Keratinocyte (primary cell): ENCODE results near the gene AANAT.

Source experiments
- CTCF ChIP-seq, 3 experiments: IDR thresholded peaks in 1 of 3; conservative IDR thresholded peaks in 1 of 3; optimal IDR thresholded peaks in 1 of 3; 2 replicates in 2 of 3; 3 replicates in 1 of 3; pipeline versions ENCODE3 to v1.5.1; 2011; ENCODE audit warnings: low read length in 3 of 3, mild to moderate bottlenecking in 3 of 3, moderate library complexity in 2 of 3, control low read depth in 1 of 3, inconsistent platforms in 1 of 3; ENCODE audit not compliant: insufficient read depth in 2 of 3; ENCODE audit errors: extremely low read depth in 1 of 3
- EZH2 ChIP-seq: IDR thresholded peaks from one replicate; pipeline ENCODE4 v1.6.1; 2012; ENCODE audit warnings: inconsistent platforms, mild to moderate bottlenecking, low read length, moderate library complexity

- TF ChIP-seq CTCF (optimal IDR thresholded peaks at IDR 0.05 in 1 of 3, IDR thresholded peaks at IDR 0.05 in 1 of 3, conservative IDR thresholded peaks at IDR 0.05 in 1 of 3; ENCODE audit: extremely low read depth in 1 of 3, insufficient read depth in 2 of 3, low read length in 3 of 3), result no peak
- no peak for TF ChIP-seq EZH2
Measured at GRCh38 chr17:76462556-76463290, 4.7 kb upstream of the AANAT start.
